Epidermal melanocyte (primary cell): Measurements from ENCODE around the gene SPATA24.
"Not testable (repeated sequence)": the region's sequence is repeated elsewhere in the genome, so short reads cannot be mapped to it uniquely, and the experiment has no call there.

ENCODE experiments used
- DNase-seq: peaks from one replicate; pipeline ENCODE4 v3.0.0; 2011; ENCODE audit warnings: low spot score; ENCODE audit not compliant: insufficient read length

Gene SPATA24

DNA sequence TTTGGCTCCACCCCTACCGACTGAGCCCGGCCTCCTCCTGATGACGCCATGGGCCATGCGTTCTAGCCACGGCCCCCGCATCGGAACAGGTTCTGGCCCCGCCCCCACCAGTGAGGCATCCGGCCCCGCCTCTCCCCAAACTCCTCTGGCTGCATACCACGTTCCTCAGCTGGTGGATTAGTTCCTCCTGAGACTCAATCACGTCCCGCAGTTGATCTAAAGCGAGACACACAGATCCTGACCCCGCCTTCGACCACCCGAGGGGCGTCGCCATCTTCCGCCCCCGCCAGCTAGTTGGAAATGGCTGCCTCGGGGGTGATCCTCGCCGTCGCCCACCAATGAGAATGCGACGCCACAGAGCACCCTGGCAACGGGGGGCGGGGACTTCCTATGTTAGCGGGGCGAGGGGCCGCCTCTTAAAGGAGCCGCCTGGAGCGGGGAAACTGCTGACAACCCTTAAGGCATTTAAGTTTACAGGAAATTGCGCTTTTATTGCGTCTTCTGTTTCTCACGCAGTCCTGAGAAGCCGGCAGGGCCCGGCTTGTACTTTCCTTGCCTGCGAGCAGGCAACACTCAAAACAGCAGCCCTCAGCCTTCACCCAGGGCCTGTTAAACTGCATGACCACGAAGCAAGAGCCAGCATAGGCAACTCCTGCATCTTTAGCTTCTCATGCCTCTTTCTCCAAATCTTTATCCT is at the start of gene SPATA24:
Gene SPATA24, minus strand, starts transcription at position 303 of the 697 bp plus-strand sequence. Its CDS starts 29 bp downstream, at position 274.
- DNase-seq: peak; percentile 95

- DNase-seq: no peak
These were observed 48.2 kb upstream of the SPATA24 start for GRCh38 chr5:139451878-139452660.

GRCh38 chr5:139451176-139451575 is 47.3 kb upstream of the SPATA24 start:
- no peak for DNase-seq

- DNase-seq: no peak
These were observed 43.3 kb upstream of the SPATA24 start for GRCh38 chr5:139446956-139447779.

DNA sequence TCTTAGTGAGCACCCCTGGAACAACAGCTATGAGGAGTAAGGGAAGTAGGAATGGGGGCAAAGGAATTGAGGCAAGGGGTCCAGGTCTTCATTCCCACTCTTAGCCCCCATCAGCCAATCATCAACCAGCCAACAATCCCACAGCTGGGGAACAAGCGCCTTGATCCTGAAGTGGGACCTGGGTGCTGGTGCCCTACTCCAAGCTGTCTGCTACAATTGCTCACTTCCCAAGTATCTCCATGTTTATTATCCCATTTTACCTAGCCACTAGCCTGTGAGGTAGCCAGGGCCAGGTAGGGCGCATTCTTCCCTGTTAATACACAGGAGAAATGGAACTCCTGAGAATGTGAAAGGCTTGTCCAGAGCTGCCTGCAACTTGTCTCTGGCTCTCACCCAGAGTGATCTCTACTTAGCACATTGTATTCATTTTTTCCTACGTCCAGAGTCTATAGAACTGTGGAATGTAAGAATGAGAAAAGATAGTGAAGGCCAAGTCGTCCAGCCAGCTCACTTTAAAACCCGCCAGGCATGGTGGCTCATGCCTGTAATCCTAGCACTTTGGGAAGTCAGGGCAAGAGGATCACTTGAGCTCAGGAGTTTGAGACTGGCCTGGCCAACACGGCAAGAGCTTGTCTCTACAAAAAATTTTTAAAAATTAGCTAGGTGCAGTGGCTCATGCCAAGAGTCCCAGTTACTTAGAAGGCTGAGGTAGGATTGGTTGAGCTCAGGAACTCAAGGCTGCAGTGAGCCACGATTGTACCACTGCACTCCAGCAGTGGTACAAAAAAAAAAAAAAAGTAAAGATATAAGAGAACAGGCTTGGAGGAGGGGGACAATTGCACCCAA is 41.7 kb upstream of the SPATA24 start:
- no peak for DNase-seq

- DNase-seq: no peak
These were observed 40.1 kb upstream of the SPATA24 start for GRCh38 chr5:139443831-139444453.

DNA sequence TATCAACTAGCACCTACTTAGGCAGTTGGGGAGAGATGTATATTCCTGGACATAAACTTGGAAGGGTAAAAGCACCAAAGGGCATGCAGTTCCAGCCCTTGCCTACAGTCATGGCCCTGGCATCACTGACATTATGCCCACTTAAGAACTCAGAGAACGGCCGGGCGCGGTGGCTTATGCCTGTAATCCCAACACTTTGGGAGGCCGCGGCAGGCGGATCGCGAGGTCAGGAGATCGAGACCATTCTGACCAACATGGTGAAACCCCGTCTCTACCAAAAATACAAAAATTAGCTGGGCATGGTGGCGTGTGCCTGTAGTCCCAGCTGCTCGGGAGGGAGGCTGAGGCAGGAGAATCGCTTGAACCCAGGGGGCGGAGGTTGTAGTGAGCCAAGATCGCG is 36.5 kb upstream of the SPATA24 start:
- DNase-seq: not testable (repeated sequence)

GRCh38 chr5:139439013-139439903 is 35.4 kb upstream of the SPATA24 start, which contains the start of gene DNAJC18:
Gene DNAJC18, minus strand, starts transcription at chr5:139439525. Its CDS starts 80 bp downstream, at chr5:139439445.
- DNase-seq: peak; percentile 98

GRCh38 chr5:139438707-139439012 is 34.8 kb upstream of the SPATA24 start:
- no peak for DNase-seq

DNA sequence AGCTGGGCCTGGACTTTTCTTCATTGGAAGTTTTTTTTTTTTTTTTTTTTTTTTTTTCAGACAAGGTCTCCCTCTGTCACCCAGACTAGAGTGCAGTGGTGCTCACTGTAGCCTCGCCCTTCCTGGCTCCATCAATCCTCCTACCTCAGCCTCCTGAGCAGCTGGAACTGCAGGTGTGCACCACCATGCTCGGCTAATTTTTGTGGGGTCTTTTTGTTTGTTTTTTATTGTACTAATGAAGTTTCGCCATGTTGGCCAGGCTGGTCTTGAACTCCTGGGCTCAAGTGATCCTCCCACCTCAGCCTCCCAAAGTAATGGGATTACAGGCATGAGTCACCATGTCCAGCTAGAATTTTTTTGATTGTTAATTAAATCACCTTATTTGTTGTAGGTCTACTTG is 31.8 kb upstream of the SPATA24 start:
- DNase-seq: no peak

DNA sequence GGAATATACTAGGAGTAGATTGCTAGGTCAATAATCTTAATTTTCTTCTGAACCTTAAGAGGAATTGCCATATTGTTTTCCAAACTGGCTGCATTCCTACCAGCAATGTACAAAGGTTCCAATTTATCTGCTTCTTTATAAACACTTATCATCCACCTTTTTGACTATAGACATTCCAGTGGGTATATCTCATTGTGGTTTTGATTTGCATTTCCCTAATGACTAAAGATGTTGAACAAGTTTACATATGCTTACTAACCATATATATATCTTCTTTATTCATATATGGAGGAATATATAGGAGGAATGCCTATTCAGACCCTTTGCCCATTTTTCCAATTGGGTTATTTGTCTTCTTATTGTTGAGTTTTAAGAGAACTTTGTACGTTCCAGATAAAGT is 27.8 kb upstream of the SPATA24 start:
- no peak for DNase-seq

GRCh38 chr5:139430015-139430414 is 26.1 kb upstream of the SPATA24 start:
- DNase-seq: no peak

DNA sequence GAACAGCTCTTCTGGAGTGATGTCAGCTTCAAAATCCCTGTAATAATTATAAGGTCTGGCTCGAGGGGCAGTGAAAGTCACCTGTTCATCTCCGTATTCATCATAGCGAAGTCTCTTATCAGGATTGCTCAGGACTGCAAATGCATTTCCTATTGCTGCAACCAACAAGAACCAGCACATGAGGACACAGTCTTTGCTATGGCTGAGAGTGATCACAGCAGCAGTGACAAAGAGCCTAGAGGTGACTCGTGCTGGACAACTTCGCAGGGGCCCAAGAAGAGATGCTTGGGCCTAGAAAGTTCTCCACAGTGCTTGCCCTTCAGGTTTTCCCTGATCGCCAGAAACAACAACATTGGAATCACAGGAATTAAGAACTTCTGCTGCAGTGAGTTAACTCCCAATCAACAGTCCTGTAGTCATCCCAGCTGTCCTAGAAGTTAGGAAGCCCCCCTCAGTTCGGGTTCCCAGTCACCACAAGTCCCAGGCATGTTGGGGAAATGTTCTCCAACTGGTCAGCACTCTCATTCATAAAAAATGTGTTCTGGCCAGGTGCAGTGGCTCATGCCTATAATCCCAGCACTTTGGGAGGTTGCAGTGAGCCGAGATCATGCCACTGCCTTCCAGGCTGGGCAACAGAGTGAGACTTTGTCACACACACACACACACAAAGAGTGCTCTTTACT is 22.5 kb upstream of the SPATA24 start:
- DNase-seq: no peak

GRCh38 chr5:139425497-139425896 is 21.6 kb upstream of the SPATA24 start:
- DNase-seq: no peak

- DNase-seq: peak; percentile 72
These were observed 18.5 kb upstream of the SPATA24 start for GRCh38 chr5:139422307-139422893.

DNA sequence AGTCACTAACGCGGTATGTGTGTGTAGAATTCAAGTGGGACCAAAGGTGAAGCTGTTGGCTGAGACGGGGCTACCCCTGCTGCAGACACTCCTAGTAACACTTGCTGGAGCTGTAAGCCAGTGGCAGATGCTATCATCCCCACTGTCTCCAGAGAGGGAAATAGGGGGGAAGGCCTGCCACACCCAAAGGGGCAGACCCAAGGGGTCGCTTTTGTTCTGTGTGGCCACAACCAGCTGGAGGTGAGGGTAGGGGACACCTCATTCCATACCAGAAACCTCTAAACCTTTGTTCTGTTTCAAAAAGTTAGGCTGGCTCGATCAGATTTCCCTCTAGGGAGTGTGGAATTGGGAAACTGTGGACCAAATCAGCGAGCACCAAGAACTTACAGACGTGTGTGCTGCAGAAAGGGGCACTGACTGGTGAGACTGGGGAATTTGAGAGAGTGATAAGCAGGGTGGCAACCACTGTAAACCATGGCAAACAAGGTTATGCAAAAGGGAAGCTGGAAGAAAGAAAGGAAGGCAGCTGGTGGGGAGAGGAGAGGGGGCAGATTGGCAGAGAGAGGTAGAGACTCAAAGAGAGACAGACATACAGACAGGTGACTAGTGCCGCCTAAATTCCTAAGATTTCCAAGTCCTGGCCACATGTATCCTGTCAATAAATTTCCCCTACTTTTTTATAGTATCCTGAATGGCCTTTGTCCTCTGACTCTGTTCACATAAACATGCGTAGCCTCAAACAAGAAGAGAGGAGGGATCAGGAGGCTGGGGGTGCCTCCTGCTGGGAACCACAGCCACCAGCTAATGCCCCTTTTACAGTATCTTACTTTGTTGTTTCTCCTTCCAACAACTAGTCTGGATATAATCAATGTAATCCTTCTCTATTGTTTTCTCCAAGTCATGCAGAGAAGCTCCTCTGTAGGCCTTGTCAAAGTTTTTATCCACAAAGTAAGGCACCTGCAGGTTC is 15.6 kb upstream of the SPATA24 start:
- no peak for DNase-seq

GRCh38 chr5:139418793-139419192 is 14.9 kb upstream of the SPATA24 start:
- DNase-seq: no peak
